Astrocyte of the spinal cord (primary cell): ENCODE measurements around the gene DCAF15.

Experiments
- DNase-seq: peaks from one replicate; pipeline ENCODE4 v3.0.0; 2011; ENCODE audit warnings: low read depth, low spot score
- H3K4me3 ChIP-seq: 2 replicates; pipeline ENCODE4 v1.5.1; 2011; ENCODE audit warnings: low read depth, mild to moderate bottlenecking, low read length, moderate library complexity
- in situ Hi-C: cut with HindIII; loops from 2 replicates; pipeline ENCODE4 v1.10.0; 2017; ENCODE audit warnings: low sequenced_read_pairs
- TF ChIP-seq, protein P1 (sequence below): IDR thresholded peaks from 2 replicates; pipeline ENCODE4 v1.5.1; 2012; ENCODE audit warnings: low read depth, mild to moderate bottlenecking, low read length, inconsistent platforms

The DCAF15 gene

GRCh38 chr19:13992025-13992424 is 39.7 kb downstream of the DCAF15 start:
- DNase-seq = no peak
- TF ChIP-seq, protein P1, sequence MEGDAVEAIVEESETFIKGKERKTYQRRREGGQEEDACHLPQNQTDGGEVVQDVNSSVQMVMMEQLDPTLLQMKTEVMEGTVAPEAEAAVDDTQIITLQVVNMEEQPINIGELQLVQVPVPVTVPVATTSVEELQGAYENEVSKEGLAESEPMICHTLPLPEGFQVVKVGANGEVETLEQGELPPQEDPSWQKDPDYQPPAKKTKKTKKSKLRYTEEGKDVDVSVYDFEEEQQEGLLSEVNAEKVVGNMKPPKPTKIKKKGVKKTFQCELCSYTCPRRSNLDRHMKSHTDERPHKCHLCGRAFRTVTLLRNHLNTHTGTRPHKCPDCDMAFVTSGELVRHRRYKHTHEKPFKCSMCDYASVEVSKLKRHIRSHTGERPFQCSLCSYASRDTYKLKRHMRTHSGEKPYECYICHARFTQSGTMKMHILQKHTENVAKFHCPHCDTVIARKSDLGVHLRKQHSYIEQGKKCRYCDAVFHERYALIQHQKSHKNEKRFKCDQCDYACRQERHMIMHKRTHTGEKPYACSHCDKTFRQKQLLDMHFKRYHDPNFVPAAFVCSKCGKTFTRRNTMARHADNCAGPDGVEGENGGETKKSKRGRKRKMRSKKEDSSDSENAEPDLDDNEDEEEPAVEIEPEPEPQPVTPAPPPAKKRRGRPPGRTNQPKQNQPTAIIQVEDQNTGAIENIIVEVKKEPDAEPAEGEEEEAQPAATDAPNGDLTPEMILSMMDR = no peak
- in situ Hi-C loops = no loop called here
- no peak overlapping the region for H3K4me3 ChIP-seq

GRCh38 chr19:13993590-13994300 is 41.4 kb downstream of the DCAF15 start:
- DNase-seq = no peak
- H3K4me3 ChIP-seq = no peak overlapping the region
- TF ChIP-seq, protein P1 = no peak
- in situ Hi-C loops = no loop called here

- TF ChIP-seq, protein P1 = no peak
- H3K4me3 ChIP-seq = no peak overlapping the region
- in situ Hi-C loops = no loop called here
- no peak for DNase-seq
Measured at GRCh38 chr19:13995017-13995728, 42.9 kb downstream of the DCAF15 start.

GRCh38 chr19:13995878-13996765 is 43.8 kb downstream of the DCAF15 start:
- TF ChIP-seq, protein P1 = no peak
- no peak for DNase-seq
- in situ Hi-C loops = no loop called here
- no peak overlapping the region for H3K4me3 ChIP-seq

DNA sequence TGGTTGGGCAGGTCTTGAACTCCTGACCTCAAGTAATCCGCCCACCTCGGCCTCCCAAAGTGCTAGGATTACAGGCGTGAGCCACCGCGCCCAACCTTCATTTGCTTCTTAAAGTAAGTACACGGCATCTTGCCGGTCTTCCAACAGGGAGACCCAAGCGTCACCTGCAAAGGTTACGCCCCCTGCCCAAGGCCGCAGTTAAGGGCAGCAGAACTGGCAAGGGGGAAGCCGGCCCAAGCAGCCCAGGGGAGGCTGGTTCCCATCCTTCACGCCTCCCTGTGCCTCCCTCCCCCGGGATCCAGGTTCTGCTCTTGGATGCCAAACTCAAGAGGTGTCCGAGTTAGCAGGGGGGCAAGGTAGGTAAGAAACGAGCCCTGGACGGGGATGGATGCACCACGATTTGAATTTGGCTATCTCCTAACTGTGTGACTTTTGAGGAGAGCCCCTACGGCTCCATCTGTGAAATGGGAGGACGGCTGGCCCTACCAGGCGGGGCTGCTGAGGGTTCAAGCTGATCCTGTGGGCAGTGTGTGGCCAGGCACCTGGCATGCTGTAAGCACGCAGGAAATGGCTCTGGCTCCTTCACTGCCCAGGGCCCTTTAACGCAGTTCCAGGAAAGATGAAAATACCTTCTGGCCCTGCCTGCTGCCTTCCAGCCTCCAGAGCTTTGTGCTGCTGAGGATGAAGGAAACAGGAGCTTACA is 44.8 kb downstream of the DCAF15 start:
- in situ Hi-C loops = no loop called here
- no peak for DNase-seq
- no peak overlapping the region for H3K4me3 ChIP-seq
- TF ChIP-seq, protein P1 = no peak

DNA sequence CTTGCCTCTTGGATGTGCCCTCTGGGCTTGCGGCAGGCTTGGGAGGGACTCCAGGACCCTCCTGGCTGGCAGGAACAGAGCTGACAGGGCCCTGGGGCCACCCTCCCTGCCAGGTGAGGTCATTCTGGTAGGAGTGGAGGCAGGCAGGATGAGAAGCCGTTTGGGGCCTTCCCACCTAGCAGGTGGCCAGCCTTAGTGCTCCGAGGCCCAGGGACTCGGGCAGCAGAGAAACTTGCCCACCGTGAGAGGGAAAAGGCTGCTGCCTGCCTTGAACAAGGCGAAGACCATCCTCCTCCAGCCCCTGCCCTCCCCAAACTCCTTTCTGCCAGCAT is 45.3 kb downstream of the DCAF15 start:
- TF ChIP-seq, protein P1 = no peak
- H3K4me3 ChIP-seq = no peak overlapping the region
- in situ Hi-C loops = no loop called here
- DNase-seq = no peak
